Measurements from ENCODE around the gene S100A12. TPM values are rescaled to one million over a fixed set of nuclear protein-coding genes. Genes with fewer than 3 reads are reported as not detected.

Gene S100A12
- total and polyA plus RNA-seq, 9 of the 15 experiments (the other 6 are each of a cell fraction or from before 2014, with no cell fraction given), result not detected

- FAIRE-seq (no peak), DNase-seq (ENCODE audit: extremely low read depth in 1 of 4, low spot score in 3 of 4) (no peak), ATAC-seq (no peak)
- H3K9ac ChIP-seq (ENCODE audit: insufficient read depth in 1 of 2, low read depth in 2 of 2, low read length in 2 of 2), result no peak overlapping the region
- no peaks in the 10 kb centered on the region for H3K4me1 ChIP-seq (replicated peaks in 1 of 2; ENCODE audit: control insufficient read depth in 2 of 2, insufficient read depth in 2 of 2, low read length in 2 of 2)
- under 1% methylated on average over 19 of the region's 19 CpGs for WGBS (ENCODE audit: insufficient coverage, low coverage, missing lambda C conversion rate)
- no TSS peak for BruUV-seq (replicated peaks)
- H2AFZ ChIP-seq (ENCODE audit: low read depth, low read length), result no peak overlapping the region
- H4K20me1 ChIP-seq (replicated peaks; ENCODE audit: control insufficient read depth, insufficient read depth, low read length), result peaks cover 4% of the 10 kb centered on the region; the same call in 1 of the 2 replicates
- no peak overlapping the region for H3K27ac ChIP-seq (ENCODE audit: extremely low read depth, low read depth, low read length)
- no peaks in the 10 kb centered on the region for H3K9me1 ChIP-seq (ENCODE audit: control insufficient read depth, insufficient read depth, low read length)
- H3K9me3 ChIP-seq (replicated peaks; ENCODE audit: control insufficient read depth, insufficient read depth, low read depth, low read length), result no peaks in the 10 kb centered on the region
- H3K36me3 ChIP-seq (ENCODE audit: control insufficient read depth, insufficient read depth, low read length), result no peaks in the 10 kb centered on the region
- CTCF ChIA-PET (ENCODE audit: low intra/inter-chr PET ratio), result no interaction called here
- peaks cover 31 to 68% of the 10 kb centered on the region in 2 experiments; a peak in 4 of 5 replicates for H3K27me3 ChIP-seq (ENCODE audit: control insufficient read depth in 2 of 2, insufficient read depth in 2 of 2, low read length in 2 of 2)
- in situ Hi-C loops (cut with MboI) (no loop called here), intact Hi-C loops (cut with micrococcal nuclease) (no loop called here)
- no peak overlapping the region for H3K4me3 ChIP-seq
- H3K79me2 ChIP-seq (ENCODE audit: control insufficient read depth, insufficient read depth, low read length), result no peaks in the 10 kb centered on the region
- POLR2A ChIA-PET, result interaction anchor here (0.6 to 0.7 kb wide), 3 partner anchors 18 to 233 kb away, joined by 3 read pairs; no protein-coding TSS in a partner anchor
- no peak overlapping the region for H3K4me2 ChIP-seq (ENCODE audit: insufficient read depth, low read length)
- TF ChIP-seq HMG20B (CRISPR knock-in tag; IDR thresholded peaks at IDR 0.05) (no peak), AFF1 (IDR thresholded peaks at IDR 0.05; ENCODE audit: low read depth in 1 of 2, partially characterized antibody in 2 of 2) (no peak), ARHGAP35 (IDR thresholded peaks at IDR 0.05; ENCODE audit: partially characterized antibody) (no peak), ZKSCAN8 (CRISPR knock-in tag; IDR thresholded peaks at IDR 0.05) (no peak), SMC3 (conservative IDR thresholded peaks at IDR 0.05; ENCODE audit: insufficient read depth, low read depth, low read length) (no peak), ESRRA (IDR thresholded peaks at IDR 0.05; ENCODE audit: borderline replicate concordance, low read depth) (no peak), HNRNPK (IDR thresholded peaks at IDR 0.05; ENCODE audit: low read depth, low read length, poor library complexity, severe bottlenecking) (no peak), ZFPM2 (CRISPR knock-in tag; IDR thresholded peaks at IDR 0.05) (no peak), CBFB (CRISPR knock-in tag; IDR thresholded peaks at IDR 0.05) (no peak)
- TF ChIP-seq, protein P1, sequence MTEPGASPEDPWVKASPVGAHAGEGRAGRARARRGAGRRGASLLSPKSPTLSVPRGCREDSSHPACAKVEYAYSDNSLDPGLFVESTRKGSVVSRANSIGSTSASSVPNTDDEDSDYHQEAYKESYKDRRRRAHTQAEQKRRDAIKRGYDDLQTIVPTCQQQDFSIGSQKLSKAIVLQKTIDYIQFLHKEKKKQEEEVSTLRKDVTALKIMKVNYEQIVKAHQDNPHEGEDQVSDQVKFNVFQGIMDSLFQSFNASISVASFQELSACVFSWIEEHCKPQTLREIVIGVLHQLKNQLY (CRISPR knock-in tag; conservative IDR thresholded peaks at IDR 0.05), result no peak
- TF ChIP-seq, protein P2, sequence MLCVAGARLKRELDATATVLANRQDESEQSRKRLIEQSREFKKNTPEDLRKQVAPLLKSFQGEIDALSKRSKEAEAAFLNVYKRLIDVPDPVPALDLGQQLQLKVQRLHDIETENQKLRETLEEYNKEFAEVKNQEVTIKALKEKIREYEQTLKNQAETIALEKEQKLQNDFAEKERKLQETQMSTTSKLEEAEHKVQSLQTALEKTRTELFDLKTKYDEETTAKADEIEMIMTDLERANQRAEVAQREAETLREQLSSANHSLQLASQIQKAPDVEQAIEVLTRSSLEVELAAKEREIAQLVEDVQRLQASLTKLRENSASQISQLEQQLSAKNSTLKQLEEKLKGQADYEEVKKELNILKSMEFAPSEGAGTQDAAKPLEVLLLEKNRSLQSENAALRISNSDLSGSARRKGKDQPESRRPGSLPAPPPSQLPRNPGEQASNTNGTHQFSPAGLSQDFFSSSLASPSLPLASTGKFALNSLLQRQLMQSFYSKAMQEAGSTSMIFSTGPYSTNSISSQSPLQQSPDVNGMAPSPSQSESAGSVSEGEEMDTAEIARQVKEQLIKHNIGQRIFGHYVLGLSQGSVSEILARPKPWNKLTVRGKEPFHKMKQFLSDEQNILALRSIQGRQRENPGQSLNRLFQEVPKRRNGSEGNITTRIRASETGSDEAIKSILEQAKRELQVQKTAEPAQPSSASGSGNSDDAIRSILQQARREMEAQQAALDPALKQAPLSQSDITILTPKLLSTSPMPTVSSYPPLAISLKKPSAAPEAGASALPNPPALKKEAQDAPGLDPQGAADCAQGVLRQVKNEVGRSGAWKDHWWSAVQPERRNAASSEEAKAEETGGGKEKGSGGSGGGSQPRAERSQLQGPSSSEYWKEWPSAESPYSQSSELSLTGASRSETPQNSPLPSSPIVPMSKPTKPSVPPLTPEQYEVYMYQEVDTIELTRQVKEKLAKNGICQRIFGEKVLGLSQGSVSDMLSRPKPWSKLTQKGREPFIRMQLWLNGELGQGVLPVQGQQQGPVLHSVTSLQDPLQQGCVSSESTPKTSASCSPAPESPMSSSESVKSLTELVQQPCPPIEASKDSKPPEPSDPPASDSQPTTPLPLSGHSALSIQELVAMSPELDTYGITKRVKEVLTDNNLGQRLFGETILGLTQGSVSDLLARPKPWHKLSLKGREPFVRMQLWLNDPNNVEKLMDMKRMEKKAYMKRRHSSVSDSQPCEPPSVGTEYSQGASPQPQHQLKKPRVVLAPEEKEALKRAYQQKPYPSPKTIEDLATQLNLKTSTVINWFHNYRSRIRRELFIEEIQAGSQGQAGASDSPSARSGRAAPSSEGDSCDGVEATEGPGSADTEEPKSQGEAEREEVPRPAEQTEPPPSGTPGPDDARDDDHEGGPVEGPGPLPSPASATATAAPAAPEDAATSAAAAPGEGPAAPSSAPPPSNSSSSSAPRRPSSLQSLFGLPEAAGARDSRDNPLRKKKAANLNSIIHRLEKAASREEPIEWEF (CRISPR knock-in tag; IDR thresholded peaks at IDR 0.05), result no peak
Observed at GRCh38 chr1:153397051-153397923, 21.9 kb upstream of the S100A12 start.
